ENCODE data around the gene C2CD5.

GRCh38 chr12:22481547-22482104 lies 62.7 kb downstream of the C2CD5 start:
- TF ChIP-seq CTCF (IDR thresholded peaks at IDR 0.05) = no peak
- TF ChIP-seq POLR2A (IDR thresholded peaks at IDR 0.05) = no peak

Data from stomach (tissue), 4 donors.